Astrocyte of the hippocampus (primary cell): ENCODE results near the gene FGD2.

Source experiments
- DNase-seq: peaks from one replicate; pipeline ENCODE4 v3.0.0; 2011; ENCODE audit warnings: low read depth, low spot score

The FGD2 gene

DNA sequence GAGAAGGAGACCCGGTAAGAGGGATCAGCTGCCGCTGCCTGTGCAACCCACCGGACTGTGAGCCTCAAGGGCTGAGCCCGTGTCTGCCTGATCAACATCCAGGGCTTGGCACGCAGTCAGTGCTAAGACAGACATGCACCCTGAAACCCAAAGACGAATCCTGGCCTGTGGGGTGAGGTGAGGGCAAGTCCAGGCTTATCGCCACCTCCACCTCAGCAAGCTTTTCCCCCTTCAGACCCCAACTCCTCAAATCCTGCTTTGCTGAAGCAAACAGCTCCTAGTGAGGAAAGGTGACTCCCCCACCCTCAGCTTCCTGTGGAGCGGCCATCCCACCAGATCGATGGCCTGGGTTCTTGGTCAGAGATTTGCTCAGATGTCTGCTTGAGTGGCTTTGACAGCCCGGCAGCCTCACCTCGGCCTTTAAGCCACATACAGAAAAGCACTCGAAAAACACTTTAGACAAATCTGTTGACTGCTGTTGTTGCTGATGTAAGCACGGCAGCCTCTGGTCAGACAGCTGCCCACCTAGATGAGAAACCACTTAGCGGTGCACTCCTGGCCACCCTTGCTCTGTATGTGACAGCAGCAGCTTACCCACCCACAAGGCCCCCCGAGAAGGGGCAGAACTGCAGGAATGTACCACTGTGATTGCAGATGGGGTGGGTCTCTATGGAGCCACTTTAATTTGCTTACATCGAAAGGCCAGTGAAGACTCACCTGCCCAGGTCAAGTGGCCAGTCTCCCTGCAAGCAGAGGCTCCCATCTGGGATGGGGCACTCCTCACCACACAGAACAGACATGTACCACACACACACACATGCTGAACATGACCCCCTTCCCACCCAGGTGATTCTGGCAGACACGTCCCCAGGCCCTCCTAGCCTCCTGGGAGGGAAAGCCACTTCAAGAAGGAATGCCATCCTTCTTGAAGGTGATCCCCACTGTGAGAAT, 34.3 kb upstream of the FGD2 start:
- no peak for DNase-seq

DNA sequence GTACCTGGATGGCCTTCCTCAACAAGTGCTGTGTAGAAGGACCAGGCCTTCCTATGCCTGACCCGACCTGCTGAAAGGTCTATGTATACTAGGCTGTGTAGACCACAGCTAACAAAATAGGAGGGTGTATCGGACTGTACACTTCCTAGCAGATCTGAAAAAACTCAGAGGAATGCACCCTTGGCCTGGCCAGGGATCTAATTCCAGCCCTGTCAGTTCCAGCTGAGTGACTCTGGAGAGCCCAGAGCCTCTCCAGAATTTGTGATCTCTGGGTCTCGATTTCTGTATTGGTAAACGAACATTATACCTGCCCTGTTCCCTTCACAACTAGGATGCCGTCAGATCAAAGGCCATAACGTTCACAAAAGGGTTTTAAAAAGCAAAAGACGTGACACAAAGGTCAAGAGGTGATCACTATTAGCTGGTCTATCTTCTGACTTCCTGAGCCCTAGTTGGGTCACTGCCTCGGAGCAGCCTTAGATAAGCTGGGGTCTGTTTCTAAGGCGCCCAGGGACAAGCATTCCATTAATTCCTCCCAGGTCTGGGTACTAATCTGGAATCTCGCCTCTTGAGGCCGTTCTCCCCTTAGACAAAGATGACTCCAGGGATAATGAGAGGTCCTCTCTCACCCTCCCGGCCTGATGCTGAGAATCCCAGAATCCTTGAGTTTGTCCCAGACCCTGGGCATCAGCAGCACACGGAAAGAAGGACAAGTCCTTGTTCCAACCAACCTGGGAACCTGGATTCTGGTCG, 33.4 kb upstream of the FGD2 start:
- no peak for DNase-seq

DNA sequence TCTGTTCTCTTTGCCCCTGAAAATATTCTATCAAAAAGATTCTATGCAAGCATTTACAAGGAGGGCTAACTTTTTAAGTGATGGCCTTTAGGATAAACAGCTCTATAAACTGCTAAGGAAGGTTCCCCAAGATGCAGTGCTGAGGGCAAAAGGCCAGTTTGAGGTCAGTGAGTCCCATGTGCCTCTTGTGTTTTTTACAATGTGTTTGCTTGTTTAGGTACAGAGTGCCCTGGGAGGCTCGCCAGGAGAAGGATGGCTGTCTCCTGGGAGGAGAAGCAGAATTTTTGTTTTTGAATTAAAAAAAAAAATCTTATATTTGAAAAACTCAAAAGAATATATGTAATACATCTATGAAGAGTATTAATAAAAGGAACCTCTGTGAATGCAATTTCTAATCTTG, 32.3 kb upstream of the FGD2 start:
- no peak for DNase-seq

DNA sequence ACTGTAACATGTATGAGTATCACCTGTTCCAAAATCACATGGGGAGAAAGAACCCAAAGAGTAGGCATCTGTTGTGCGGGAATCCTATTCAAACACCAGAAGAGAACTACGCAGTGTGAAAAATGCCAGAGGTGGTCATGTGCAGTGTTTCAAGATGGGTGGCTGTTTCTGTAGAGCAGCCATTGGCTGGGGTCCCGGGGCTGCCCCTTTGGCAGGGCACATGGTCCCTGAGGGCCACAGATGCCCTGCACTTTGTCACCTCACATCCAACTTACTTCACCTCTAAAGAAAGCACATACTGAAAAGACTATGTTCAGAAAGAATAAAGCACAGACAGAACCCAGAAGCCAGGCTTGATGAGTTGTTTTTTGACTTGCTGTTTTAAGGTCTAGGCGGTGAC, 31.8 kb upstream of the FGD2 start:
- no peak for DNase-seq

DNA sequence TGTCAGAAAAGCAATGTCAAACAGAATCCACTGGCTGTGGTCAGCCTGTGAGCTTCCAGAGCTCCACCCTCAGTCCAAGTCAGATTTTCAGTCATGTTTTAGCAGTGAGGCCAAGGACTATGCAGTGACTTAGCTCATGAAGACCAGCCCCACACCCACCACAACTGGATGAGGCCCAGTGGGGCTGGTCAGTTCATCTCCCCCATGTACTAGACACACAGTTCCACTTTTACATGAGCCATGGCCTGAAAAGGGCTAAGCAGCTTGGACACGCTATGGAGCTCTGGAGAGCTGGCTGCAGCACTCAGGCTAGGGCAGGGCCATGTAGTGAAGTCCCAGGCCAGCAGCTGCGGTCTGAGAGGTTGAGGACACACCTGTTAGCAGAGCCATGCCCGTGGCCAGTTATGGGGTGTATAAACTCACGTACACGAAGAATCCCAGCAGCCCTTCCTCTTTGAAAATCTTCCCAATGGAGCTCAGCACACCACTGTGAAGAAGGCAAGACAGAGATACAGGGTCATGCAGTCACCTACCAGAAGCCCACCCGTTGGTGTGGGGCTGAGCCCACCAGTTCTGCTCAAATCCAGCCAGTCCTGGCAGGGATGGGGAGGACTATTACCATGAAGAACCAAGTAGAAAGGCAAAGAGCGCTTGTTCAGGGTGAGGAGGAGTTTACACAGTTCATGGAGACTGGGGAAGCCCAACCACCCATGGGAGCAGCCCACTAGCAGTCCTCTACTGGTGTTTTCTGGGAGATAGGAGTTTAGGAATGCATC, 30.0 kb upstream of the FGD2 start:
- no peak for DNase-seq

DNA sequence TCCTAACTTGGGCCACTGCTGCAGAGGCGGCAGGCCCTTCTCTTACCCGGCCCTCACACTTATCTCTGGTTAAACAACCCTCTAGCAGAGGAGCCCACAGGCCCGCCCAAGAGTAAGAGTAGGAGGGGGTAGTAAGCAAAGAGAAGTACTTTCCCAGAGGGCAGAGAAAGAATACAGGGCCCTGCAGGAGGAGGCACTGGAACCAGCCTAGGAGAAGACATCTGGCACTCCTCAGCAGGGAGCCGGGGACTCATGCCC, 29.5 kb upstream of the FGD2 start:
- no peak for DNase-seq

DNA sequence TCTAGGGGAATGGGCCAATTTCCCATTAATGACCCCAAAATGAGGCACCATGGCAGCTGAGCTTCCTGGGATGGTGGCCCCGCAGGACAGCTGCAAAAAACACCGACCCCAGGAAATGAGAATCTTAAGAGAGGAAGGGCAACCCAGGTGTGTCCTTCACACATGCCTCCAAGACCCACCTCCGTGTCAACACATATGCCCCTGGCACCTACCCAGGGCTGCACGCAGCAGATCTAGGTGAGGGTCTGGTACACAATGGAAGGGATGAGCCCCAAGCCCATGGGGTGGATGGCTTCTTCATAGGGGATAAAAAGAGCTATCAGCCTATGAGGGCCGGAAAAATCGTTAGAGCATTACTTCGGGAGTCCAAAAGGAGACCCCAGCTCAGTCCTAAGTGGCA, 28.9 kb upstream of the FGD2 start:
- no peak for DNase-seq

DNA sequence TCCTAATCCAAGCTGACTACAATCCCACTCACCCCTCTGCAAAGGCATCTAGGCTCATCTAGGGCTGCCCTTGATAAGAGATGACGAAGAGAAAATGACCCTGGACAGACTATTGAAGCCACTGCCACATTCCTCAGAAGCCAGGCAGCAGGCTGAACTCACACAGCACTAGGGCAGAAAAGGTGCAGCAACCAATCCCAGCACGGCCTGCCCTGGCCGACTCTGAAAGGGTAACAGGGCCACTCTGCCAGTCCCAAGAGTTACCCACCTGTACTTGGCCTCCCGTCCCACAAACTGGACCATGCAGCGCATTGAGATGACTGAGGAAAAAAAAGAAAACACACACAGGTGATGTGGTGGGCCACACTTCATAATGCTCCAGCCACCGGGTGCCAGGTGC, 28.5 kb upstream of the FGD2 start:
- DNase-seq: no peak

DNA sequence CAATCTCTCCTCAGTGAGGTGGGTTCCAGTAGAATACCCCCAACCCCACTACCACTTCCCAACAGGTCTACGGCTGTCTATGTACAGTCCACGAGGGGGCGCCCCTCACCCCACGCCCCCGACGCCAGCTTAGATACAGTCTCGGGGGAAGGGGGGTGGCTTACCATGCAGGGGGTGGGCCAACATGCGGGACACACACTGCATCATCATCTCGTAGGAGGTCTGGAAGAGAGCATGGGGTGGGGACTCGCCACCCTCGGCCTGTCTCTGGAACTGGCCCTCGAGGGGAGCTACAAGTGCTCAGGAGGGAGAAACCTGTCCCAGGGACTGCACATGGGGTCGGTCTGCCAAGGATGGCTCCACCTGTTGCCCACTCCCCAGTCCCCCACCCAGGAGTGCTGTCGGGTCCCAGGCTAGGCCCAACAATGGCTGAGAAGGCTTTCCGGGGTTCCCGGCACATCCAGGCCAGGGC, 27.9 kb upstream of the FGD2 start:
- peak; percentile 16 for DNase-seq

DNA sequence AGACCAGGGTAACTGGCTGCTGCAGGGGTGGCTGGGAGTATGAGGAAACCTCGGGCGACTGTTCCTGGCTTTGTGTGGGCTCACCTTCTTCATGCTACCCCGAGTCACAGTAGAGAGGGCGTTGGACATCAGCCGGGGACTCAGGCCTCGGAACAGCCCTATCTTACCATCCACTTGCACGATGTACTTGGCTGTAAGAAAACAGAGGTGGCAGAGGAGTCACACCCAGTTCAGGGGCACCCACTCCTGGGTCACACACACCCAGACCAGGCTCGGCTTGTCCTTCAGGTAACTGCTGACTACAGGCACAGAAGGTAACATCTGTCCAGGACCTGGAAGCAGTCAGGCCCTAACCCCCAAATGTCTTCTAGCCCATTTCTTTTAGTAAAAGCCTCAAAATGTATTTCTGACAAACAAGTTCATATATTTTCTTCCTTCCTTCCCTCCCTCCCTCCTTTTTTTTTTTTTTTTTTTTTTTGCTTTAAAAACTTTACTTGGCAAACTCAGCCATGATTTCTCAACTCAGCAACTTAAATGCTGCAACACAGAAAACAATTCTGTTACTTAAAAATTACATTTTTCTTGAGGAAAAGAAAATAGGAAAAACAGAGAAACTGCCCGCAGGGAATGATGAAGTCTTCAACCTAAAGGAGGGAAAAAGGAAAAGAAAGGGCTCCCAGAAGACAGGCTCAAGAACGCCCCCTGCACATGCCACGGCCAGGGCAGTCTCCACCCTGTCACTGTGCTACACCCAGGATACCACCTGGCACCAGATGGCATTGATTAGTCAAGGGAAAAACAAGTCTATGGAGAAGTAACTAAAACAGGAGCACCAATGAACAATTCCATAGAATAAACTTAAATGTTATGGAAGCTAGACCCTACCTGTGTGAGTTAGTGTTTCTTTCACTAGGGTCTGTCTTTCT, 26.8 kb upstream of the FGD2 start:
- DNase-seq: no peak

DNA sequence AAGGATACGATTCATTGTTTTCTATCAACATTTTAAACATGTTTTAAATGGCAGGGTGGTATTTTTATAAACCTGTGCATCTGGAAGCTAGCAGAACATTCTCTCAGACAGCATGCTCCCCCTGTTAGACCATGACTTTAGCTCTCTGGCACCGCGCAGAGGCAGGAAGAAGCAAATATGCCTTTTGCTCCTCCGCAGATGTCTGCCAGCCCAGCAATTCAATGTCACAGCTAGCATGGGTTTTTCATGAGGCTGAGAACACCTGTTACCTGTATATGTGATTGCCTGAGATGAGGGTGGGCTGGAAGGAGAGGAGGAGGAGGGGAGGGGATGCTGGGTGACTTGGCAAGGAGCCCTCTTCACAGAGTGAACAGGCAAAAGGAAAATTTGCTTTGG, 26.1 kb upstream of the FGD2 start:
- peak; percentile 47 for DNase-seq

DNA sequence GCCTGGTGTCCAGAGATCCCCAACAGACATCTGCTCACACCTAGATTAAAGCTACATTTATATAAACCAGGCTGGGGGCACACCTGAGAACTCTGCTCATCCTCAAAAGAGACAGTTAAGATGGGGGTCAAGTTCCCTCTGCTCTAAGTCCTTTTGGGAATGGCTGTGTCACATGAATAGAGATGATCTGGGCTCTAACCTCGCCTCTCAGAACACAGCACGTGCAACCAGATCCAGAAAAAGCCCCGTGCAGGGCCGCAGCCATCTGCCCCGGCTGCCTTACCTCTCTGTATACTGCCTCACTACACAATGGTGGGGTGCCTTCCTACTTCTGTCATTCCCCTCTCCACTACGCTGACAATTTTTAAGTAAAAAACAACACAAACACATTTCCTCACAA, 25.3 kb upstream of the FGD2 start:
- no peak for DNase-seq

DNA sequence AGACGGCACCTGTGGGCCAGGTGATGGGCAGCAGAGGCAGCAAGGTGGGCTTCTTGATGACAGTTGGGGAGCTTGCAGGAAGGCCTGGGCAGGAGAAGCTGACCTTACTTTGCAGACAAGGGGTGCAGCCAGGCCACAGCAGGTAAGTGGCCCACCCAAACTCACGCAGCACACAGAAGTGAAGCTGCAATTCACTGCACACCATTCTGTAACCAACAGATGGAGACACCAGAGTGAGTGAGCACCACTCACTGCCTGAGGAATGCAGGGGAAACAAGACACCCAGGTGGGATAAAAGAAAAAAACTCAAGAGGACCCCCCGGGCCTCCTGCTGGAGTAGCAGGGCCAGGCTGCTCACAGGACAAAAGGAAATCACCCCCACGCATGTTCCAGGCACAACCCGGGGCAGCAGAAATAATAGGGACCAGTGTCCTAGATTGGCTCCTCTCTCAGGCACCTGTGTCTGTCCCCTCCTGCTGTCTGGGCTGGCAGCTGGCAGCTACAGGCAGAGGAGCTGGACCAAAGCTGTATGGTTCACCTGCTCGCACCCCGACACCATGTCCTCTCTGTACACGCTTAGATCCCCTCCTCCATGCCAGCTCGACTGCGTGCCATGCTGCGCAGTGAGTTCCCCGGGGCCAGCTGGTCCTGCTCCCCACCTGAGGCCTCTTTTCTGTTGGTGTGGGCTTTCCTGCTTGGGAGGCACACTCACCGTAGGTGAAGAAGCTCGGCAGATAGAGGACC, 24.4 kb upstream of the FGD2 start:
- no peak for DNase-seq

DNA sequence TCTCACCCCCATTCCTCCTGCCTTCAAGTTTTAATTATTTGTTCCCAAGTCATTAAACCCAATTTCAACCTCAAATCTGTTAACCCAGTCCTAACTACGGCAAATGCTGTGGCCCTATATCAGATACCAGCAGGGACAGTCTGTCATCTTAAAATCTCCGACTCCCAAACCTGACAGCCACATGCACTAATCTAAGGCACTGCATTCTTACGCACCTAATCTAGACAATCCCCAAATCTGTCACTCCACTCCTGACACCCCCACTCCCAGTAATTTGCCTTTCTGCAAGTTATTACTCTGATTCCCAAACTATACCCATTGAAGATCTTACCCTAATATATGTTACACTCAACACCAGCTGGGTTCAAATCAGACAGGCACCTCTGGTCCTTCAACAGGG, 21.9 kb upstream of the FGD2 start:
- DNase-seq: no peak

DNA sequence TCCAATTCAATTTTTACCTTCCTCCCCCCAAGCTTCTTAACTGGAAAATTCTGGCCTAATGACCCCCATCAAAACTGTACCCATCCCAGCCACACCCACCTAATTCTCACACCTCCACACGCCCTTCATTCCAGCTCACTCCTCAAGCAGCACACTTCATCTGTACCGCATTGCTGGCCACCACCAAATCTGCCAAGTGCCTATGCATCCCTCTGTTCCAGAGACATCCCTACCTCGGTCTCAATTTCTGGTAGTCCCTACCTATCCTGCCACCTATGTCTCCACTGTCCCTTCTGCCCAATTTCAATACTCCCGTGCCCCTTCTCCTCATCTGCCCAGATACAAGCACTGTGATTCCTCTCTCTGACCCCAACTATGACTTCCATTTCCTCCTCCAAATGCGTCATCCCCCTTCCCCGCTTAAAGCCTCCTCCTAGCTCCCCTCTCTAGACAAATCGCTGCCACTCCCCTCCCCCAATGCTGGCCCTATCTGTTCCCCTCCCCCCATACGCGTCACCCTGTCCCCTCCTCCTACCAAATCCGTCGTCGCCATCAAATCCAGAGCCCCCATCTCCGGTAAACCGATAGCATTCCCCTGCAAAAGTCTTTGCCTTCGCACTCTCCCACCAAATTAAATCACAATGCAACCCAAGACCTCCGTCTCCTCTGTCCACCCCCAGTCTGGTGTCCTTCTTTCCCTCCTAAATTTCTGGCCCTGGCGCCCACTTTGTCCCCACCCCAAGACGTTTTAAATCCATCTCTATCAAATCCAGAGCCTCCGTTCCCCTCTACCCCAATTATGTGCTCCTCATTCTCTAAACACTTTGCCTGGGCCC, 20.7 kb upstream of the FGD2 start:
- peak; percentile 73 for DNase-seq

DNA sequence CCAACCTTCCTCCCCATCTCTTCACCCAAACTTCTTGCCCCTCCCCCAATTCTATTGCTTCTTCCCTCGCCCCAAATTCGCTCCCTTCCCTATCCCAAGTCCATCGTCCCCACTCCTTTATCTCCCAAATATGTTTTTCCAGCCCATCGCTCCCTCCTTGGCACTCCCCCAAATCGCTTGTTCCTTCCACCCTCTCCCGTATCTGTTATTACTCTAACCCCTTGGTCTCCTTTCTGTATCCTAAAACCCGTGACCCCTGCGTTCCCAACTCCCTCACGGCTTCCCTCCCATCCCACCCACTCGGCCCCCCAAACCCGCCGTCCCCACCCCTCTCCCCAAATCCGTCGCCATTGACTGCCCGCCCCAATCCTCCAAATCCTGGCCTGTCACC, 20.0 kb upstream of the FGD2 start:
- peak; percentile 27 for DNase-seq

DNA sequence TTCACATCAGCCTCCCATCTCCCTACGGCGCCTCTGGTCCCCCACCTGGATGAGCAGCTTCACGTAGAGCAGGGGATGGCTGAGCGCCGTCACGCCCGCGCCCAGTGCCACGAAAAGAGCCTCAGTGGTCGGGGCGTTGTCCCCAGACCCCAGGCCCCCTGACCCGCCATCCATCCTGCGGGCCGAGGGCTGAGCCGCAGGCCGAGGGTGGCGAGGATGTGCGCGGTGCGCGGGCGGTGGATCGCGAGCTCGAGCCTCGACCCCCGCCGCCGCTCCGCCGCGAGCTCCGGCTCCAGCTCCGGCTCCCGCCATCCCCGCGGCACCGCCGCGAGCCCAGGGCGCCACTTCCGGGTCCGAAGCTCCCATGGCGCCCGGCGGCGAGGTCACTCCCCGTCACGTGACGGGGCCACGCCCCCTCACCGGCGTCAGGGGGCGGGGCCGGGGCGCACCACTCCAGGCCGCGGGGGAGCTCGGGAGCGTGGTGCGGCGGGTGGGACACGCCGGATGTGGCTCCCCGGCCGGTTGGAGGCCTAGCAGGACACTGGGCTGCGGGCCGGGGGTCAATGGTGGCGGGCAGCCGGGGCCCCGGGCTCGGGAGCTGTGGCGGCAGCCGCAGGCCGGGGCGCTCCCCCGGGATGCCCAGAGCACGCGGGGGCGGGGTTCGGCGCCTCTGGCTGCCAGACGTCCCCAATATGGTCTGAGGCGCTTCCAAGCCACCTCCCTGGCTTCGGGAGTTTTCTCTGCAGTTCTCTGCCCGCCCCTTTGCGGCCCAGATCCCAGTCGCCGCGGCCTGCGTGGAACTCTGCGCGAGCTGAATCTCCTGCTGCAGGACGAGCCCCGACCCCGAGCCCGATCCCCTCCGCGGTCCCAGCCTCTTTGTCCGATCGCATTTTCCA, 19.4 kb upstream of the FGD2 start, which contains the start of gene MTCH1:
Gene MTCH1 (minus strand): TSS at position 389 of the 896 bp plus-strand sequence. CDS start 23 bp downstream, at position 366.
- DNase-seq: peak; percentile 98

DNA sequence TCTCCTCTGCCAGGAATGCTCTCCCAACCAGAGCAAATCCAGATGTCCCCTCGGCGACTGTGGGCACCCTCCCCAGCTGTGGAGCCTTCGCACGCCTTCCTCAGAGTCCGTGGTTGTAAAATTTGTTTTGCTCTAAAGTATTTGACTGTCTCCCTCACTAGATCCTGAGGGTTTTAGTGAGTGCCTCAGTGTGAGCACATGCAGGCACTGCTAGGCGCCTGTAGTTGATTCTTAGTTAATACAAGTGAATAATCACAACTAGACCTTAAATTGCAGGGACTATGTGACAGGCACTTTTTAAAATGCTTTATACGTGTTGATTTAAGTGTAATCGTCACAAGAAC, 18.8 kb upstream of the FGD2 start:
- DNase-seq: no peak

DNA sequence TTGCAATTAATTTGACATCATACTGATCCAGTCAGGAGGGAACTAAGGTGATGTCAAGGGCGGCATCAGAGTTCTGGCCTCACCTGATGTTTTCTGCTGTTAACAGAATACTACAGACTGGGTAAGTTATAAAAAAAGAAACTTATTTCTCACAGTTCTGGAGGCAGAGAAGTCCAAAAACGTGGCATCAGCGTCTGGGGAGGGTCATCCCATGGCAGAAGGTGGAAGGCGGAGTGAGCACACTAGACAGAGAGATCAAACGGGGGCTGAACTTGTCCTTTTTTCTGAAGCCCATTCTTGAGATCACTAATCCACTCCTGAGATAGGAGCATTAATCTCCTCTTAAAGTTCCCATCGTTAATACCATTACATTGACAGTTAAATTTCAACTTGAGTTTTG, 16.2 kb upstream of the FGD2 start:
- no peak for DNase-seq
